Measurements from ENCODE around the gene NCOR2.

NCOR2 gene

DNA sequence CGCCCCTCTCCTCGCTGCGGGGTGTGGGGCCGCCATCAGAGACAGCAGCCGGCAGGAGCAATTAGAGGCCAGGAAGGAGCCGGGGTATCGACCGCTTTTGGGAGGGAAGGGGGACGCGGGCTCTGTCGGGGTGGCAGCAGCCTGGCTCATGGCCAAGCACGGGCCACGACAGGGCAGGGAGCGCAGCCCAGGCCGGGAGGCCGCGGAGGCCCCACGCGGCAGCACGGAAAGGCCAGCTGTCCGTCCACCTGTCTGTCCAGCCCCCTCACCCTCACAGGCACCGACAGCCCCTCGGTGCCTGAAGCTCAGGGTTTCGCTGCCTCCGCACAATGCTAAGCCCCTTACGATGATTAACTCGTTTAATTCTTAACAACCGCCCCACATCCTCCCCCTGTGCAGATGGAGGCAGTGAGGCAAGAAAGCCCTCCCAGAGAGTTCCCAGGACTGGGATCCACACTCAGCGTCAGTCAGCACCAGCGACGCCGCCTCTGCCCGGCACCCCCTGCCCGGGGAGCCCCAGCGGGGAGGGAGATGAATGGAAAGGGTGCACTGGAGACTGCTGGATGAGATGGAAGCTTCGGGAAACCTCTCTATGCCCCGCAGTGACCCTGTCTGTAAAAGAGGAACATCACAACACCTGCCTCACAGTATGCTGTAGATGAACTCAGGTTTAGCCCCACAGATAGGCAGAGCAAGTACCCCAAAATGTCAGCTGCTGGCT, 23.7 kb downstream of the NCOR2 start:
- DNase-seq (ENCODE audit: low read depth), result no peak

DNA sequence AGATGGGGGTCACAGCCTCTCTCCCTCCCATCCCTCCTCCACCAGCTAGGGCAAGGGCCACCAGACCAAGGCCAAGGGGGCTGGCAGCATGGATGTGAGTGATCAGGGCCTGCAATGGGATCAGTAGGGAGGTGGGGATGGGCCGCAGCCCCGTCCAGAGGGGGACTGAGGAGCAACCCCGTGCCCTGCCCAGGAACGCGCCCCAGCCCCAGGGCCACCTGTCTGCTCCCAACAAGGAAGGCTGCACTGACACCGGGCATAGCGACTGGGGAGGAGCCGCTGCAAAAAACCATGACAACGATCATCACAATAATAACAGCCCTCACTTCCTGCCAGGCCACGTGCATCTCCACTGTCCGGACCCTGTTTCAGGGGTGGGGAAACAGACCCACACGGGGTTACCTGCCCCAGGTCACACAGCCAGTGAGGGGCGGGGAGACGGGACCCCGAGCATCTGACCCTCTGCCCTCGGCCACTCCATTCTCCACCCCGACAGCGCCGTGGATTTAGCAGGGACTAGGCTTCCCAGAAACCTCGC, 24.3 kb downstream of the NCOR2 start:
- no peak for DNase-seq (ENCODE audit: low read depth)

DNA sequence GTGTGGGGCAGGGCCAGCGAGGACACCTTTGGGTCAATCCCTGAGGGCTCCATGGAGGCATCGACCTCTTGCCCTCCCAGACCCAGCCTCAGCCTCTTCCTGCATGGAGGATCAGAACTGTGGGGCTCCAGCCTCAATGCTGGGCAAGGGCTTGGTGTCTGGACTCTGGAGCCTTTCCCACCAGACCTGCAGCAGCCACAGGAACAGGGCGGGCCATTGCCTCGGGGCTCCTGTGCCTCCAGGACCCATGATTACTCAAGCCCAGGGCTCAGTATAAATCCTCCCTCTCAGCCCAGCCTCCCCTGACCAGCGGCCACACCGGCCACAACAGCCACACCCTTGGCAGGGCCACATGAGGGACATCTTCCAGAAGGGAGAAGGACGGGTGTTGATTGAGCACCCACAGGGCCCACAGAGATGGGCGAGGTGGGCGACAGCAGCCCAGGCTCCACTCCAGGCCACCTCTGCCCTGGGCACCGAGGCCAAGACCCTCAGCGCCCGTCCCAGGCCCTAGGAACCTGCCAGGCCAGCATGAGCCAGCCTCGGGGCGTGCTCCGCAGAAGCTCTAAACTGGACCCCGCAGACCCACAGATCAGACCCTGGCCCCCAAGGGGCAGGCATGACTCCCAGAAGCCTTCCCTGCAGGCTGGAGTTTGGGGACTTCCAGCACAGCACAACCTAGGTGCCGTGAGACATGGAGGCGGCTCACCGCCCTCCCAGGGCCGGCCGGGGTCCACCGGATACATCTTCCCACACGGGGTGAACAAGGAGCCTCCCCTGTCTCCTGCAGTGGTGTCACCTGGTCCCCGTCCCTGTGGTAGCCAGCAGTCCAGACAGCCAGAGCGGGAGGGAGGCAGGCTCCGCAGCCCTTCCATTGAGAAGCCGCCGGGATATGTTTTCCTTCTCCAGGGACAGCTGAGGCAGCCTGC, 25.1 kb downstream of the NCOR2 start:
- DNase-seq (ENCODE audit: low read depth), result no peak

DNA sequence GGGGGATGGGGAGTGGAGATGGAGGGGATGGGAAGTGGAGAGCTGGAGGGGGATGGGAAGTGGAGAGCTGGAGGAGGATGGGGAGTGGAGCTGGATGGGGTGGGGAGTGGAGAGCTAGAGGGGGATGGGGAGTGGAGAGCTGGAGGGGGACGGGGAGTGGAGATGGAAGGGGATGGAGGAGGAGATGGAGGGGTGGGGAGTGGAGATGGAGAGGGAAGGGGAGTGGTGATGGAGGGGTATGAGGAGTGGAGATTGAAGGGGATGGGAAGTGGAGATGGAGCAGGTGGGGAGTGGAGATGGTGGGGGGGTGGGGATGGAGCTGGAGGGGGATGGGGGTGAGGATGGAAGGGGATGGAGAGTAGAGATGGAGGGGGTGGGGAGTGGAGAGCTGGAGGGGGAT, 26.1 kb downstream of the NCOR2 start:
- no peak for DNase-seq (ENCODE audit: low read depth)

DNA sequence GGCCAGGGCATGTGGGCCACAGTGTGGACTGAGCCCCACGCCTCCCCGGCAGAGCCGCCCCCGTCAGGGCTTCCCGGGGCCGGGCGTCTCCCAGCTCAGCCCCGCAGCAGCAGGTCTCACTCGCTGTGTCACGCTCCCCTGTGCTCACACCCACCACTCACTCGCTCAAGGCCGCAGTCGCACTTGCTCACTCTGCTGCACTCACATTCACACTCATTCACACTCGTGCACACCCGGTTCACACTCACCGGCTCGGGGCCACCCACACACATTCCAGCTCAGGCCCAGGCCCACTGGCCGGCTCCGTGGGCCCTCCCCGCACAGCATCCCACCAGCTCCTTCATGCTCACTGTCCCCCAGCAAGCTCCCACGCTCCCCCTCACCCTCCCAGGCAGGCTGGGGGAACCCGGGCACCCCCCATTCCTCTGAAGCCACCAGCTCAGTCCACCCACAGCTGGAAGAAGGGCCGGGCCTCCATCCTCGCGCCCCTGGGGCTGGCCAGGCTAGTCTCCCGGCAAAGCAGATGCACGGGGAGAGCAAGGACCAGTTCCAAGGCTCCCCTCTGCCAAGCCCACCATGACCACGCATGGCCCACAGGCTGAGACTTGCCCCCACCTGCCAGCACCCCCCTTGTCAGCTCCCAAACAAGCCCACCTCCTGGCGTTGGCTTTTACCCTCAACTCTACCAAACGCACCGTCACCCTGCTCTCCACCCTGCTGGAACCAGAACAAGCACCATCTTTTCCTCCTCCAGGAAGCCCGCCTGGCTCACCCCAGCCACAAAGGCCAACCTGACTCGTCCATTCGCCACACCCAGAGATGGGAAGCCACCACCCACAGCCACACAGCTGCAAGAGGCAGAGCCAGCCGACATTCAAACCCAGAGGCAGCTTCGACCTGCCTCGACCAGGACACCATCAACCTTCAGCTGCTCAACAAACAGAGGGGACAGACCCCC, 28.0 kb downstream of the NCOR2 start:
- no peak for DNase-seq (ENCODE audit: low read depth)

DNA sequence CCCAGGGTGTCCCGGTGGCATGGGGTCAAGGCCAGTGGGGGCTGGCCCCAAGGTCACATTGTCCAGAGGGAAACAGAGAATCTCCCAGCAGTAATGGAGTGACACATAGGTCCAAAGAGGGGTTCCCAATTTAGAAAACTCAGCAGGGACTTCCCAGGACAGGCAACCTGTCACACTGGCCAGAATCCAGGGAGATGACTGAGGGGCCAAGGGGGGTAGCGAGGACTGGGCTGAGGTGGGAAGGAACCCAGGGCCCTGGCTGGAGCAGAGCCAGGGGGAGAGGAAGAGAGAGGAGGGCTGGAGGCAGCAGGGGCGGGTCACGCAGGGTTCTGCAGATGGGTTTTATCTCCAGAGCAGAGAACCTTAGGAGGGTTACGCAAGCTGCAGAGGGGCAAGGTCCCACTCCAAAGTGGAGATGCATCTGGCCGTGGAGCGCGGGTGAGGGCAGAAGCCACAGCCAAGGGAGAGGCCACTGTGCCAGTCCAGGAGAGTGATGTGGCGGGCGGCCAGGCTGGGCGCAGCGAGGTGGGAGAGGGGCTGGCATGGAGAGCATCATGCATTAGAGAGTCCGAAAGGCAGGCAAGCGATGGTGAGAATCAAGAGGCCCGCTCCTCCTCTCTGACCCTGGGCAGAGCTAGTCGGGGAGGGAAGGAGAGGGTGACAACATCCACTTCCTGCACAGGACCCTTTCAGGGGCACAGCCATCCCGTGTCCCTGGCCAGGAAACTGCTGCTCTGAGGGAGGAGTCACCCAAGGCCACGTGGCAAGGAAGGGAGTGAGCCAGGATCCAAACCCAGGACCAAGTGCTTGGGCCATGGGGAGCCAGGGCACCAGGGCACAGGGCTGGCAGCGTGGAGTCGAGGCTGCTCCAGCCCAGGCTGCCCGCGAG, 29.0 kb downstream of the NCOR2 start:
- DNase-seq (ENCODE audit: low read depth), result no peak

DNA sequence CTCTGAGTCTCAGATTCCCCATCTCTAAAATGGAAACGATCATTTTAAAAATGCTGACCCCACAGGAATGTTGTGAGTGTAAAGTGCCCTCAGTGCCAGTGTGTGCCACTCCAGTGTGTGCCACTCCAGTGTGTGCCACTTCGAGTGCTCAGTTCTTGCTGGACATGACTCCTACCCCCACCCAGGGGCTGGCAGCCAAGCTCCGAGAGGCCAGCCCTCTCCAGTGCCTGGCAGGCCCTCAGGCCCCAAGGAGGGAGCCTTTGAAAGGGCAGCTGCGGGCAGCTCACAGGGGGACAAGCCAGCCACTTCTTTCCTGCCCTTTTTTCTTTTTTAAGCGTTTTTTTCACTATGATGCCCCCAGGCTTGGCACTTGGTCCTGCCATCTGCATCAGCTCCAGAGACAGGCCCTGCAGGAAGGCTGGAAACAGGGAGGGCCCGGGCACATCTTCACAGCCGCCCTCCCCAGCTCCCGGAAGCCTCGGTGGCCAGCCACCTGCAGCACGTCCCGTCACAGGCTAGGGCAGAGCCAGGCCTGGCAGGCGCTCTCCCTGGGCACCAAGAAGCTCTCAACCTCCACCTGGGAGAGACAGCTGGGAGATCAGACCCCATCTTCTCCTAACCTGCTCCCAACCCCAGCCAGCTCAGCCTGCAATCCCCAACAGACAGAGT, 29.8 kb downstream of the NCOR2 start:
- DNase-seq (ENCODE audit: low read depth), result no peak

DNA sequence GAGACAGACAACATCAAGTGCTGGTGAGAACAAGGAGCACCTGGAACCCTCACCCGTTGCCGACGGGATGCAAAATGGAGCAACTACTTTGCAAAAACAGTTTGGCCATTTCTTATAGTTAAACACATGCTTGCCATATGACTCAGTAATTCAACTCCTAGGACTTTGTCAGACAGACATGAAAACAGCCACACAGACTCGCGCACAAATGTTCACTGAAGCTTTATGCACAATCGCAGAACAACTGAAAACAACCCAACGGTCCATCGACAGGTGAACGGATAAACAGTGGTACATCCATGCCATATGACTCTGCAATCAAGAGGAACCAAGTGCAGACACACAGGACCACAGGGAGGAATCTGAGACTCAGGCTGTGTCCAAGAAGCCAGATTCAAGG, 30.8 kb downstream of the NCOR2 start:
- no peak for DNase-seq (ENCODE audit: low read depth)

DNA sequence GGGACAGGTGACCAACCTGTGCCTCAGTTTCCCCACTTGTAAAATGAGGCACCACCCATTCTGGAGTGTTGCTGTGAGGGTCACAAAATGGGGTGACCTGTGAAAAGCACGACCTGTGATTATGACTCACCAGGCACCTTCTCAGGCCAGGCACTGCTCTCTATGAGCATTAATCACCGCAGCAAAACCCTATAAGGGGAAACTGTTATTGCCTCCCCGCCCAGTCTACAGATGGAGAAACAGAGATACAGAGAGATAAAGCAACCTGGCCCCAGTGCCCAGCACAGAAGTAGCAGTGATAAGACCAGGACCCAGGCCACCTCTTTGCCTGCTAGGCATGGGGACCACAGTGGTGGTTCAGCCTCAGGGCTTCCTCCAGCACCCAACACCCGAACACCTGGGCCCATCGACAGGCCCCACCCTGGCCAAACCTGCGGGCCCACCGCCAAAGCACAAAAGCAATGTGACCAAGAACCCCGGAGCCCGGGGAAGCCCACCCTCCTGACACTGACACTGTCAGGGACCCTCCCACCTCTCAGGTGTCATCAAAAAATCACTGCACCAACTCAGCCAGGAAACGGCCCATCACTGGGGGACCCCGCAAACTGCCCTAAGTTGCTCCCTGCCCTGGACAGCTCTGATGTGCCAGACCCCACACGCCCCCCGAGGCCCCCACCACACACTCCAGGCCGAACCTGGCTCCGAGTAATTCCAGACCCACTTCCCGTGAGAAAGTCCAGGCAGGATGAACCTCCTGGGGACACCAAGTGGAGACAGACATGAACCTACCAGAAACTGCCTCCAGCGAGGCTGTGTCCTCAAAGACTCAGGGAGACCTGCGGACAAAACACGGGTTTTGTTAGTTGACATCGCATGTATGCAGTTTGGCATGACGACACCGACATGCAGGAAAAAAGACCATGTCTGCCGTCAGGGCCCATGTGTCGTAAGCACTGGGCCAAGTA, 32.4 kb downstream of the NCOR2 start:
- no peak for DNase-seq (ENCODE audit: low read depth)

DNA sequence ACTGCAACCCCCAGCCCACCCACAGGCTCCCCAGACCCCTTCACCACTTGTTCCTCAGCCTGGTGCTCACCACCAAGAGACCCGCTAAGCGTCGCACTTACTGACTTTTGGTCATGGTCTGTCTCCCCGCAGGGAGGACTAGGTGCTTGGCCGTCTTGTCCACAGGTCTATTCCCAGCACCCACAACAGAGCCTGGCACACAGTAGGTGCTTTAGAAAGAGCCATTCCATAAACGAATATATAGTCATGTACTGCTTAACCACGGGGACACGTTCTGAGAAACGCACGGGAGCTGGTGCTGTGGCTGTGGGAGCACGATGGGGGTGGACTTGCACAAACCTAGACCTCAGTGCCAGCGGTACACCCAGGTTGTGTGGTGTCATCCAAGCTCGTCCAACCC, 34.0 kb downstream of the NCOR2 start:
- DNase-seq (ENCODE audit: low read depth), result no peak

DNA sequence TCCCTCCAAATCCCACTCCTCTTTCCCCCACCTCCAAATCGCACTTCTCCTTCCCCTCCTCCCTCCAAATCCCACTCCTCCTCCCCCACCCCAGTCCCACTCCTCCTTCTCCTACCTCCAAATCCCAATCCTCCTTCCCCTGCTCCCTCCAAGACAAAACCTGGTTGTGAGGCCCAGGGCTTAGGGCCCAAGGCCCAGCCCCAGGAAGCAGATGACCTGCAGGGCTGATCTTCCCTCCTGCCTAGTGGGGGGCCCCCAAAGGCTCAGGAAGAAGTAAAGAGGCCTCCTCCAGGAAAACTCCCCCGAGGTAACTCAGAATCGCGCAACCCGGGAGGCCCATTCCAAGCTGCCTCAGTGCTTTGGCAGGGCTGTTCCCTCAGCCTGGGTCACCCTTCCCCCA, 34.4 kb downstream of the NCOR2 start:
- no peak for DNase-seq (ENCODE audit: low read depth)

DNA sequence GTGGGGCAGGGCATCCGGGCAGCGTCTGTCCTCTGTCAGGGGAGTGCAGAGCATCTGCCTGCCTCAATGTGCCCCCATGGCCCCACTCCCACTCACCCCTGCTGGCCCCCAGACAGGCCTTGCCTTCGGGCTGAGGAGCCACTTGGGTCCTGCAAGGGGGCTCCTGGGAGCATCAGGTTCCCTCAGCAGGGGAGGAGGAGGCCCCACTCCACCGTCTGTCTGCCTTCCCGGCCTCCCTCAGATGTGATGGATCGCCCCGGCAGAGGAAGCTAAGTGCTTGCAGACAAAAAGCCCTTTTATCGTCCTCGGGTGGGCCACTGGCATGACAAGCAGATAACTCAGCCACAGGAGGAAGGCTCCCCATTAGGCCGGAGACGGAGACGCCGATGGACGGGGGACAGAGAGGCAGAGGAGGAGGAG, 35.1 kb downstream of the NCOR2 start:
- DNase-seq (ENCODE audit: low read depth), result no peak

DNA sequence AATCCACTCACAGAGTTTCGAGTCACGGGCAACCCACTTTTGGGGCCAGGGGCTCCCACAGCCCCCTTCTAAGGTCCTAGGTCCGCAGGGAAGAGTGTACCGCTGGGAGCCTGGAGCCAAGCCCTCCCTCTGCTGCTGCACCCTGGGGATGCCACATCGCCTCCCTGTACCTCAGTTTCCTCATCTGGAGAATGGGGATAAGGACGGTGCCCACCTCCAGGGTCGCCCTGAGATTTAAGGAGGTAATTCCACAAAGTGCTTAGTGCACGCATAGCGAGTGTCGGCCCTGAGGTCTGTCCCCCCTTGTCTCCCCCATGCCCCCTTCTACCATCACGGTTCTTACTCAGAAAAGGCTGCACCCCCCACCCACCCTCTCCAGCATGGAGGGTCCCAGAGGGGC, 35.5 kb downstream of the NCOR2 start:
- DNase-seq (ENCODE audit: low read depth), result no peak

DNA sequence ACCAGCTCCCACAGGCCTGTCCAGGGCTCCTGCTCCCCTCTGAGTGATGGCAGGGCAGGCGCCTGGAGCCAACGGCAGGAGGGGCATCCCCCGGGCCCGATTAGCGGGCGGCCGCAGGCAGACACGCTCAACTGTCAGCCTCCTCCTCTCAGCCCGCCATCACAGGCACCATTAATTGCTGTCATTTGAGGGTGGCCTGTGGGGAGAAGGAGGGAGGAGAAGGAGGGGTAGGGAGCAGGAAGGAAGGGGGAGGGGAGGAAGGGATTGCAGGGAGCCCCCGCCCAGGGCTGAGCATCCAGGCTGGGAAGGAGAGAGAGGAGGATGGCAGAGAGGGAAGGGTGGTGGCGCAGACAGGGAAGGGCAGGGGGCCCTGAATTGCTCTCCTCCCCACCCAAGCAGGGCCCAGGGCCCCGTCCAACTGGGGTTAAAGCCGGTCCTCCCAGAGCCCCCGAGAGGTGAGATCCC, 36.1 kb downstream of the NCOR2 start:
- DNase-seq (ENCODE audit: low read depth), result no peak

DNA sequence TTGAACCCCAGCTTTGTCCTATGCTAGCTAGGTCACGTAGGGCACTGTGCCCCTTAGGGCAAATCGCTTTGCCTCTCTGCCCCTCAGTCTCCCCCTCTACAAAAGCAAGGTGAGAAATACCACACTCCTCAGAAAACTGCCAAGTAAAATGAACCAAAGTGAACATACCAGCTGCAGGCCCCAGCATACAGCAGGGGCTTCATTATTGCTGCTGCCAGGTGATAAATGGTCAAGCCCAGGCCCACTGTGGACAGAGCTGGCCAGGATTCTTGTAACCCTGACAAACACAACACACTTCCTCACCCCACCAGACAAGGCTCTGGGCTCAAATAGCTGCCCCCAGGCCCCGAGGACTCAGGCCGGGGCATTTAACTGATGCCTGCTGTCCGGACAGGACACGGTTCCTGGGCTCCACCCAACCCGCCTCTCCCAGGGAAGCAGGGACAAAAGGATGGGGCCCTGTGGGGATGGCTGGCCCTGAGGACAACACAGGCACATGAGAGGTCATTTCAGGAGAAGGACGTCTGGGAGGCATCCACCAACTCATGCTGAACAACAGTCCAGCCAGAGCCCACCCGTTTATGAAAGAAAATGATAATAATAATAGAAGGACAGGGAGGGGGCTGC, 36.7 kb downstream of the NCOR2 start:
- DNase-seq (ENCODE audit: low read depth), result no peak

DNA sequence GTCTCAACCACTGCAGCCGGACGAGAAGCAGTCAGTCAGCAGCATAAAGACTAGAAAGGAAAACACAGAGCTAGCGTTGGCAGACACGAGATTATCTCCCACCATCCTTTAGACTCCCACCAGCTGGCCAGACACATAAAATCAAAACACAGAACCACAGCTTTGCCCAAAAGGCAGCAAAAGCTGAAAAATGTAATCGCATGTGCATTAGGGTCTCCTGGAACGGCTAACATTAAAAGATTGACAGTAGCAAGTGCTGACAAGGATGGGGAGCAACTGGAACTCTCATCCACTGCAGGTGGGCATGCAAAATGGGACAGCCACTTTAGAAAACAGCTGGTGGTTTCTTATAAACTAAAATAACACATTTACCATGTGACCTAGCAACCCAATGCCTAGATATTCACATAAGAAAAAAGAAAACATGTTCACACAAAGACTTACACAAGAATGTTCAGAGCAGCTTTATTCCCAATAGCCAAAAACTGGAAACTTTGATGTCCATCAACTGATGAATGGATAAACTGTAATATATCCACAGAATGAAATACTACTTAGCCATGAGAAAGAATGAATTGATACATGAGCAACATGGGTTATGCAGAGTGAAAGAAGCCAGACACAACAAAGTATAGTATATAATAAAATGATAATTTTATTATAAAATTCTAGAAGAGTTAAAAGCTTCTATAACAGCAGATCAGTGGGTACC, 37.7 kb downstream of the NCOR2 start:
- DNase-seq (ENCODE audit: low read depth), result no peak

DNA sequence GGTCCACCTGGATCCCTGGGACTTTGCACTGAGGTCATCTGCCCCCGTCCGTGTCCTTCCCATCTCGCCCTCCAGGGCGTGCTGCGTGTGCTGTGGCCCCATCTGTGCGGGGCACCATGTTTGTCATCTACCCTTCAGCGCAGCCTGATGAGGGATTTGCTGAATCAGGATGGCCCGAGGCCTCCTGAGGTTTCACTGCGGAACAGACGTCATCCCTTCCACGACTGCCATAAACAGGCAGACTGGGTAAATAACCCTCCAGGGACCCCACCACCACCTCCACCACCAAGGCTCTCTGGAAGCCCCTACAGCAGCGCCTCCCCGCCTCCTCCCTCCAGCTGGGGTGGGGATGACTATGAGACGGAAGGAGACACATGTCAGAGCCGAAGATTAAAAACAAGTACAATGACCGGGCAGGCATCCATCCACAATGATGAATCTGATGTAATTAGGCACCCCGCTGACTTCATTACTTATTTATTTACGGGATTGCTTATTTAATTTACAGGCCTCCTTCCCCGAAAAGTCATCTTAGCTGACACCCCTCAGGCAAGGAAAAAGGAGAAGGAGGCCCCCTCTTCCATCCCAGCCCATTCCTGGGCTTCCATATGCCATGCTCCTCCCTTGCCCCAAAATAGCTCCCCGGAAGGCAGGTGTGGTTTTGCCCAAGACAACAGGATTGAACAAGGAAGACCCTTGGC, 39.4 kb downstream of the NCOR2 start:
- no peak for DNase-seq (ENCODE audit: low read depth)

All from stimulated activated CD8-positive, alpha-beta memory T cell treated with anti-CD3 and anti-CD28 coated beads, Interleukin-12 subunit alpha, Interleukin-12 subunit beta, amount 100 ng/mL, for 4 hours (primary cell).